ENCODE data around the gene MEF2A.

The MEF2A gene

DNA sequence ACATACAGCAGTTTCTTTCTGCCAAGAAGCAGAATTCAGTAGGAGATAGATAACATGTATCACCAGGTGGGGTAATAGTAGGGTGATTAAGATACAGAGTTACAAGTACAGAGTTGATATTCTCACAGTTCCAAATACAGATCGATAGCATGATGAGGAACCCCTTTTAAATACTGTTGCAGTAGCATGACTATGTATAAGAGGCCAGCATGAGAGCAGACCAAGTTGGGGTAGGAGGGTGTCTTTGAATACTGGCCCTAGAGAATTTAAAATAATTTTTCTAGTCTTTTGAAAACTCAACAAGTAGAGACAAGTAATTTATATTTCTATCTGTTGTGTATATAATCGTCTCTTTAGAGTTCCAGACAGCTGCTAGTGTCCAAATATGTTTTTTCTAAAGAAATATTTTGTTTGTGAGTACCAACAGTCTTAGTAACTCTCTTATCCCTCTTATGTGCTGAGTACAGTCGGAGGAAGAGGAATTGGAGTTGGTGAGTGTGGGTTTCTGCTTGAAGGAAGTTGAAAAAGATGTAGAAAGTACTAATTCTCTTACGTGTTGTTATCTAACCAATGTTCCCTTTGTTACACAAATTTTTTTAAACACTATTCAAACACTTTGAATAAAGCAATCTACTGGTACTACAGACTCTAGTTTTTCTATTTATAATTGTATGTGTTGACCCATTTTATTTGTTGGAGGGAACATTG lies 137.3 kb downstream of the MEF2A start:
- DNase-seq (ENCODE audit: low read depth in 1 of 2, low spot score in 1 of 2), result no peak

- no peak for DNase-seq (ENCODE audit: low read depth in 1 of 2, low spot score in 1 of 2)
These were observed 138.0 kb downstream of the MEF2A start for GRCh38 chr15:99703603-99704443.

GRCh38 chr15:99704444-99704838 lies 138.7 kb downstream of the MEF2A start:
- peak in 1 of 2 donors; percentile 58 for DNase-seq (ENCODE audit: low read depth in 1 of 2, low spot score in 1 of 2)

DNA sequence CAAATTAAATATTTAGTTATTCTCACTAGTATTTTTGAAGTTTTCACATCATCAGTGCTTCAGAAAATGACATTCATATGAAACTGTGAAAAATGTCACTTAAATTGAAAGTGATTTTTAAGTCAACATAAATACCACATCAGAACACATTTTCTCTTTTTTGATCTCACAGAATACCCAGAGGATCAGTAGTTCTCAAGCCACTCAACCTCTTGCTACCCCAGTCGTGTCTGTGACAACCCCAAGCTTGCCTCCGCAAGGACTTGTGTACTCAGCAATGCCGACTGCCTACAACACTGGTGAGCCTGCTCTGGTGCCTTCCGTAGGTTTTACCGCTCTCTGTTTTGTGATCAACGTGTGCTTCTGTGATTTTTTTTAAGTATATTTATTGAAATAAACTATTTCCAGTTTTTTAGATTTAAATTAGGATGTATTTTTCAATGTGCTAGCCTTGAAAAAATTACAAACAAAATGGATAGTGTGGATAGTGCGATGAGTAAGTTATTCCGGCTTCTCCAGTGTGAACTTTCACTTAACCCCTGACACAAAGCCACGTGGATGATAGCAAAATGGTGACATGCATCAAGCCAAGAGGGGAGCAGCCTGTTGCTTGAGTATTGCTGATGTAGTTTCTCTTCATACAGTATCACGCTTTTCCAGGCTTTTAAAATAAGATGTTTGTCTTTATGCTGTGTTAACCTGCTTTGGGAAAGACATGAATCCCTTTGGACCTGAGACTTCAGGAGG lies 140.9 kb downstream of the MEF2A start:
- no peak for DNase-seq (ENCODE audit: low read depth in 1 of 2, low spot score in 1 of 2)

DNA sequence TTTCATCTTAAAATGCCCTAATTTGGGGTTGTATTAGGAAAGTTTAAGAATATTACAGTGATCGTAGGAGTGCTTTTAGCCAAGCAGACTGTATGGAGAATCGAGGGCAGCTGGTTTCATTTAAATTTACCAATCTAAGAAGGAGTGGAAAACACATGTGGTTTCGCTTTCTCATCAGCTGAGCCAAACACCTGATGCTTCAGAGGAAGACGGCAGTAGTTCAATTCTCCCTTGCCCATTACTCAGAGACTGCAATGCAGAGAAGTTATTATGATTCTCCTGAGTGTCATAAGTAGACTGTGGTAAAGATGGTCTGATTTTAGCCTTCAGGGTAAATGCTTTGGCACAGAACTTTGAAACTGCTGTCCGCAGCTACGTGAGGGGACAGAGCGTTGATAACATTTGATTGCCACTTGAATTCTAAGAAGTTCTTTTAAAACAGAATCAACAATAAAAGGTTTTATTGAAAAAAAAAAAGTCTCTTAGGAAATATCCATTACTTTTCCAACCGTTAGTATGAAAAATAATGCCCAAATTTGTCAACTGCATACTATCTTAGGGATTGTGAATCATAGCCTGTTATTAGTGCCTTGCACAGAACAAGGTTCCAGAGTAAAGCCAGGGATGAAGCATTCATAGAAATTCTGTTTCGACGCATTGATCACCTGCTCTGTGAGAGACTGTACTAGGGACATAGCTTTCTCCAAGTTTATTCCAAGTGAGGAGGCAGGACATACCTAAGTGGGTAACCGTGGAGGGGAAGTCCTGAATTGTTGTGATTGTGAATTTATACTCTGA lies 141.9 kb downstream of the MEF2A start:
- DNase-seq (ENCODE audit: low read depth in 1 of 2, low spot score in 1 of 2), result peak in 1 of 2 donors; percentile 27

DNA sequence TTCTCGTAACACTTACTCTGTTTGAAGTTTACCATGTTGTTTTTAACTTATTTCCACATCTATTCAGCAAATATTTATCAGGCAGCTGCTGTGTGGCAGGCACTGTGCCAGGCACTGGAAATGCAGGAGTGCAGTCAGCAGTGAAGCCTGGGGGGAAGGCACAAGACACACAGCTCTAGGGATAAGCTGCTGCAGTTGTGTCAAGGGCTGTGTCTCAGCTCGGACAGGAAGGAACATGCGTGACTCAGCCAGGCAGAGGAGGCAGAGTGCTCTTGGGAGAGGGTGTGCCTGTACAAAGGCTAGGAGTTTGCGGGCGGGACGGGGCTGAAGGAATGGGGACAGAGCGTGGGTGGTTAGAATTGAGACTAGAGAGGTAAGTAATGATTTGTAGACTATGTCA lies 142.8 kb downstream of the MEF2A start:
- no peak for DNase-seq (ENCODE audit: low read depth in 1 of 2, low spot score in 1 of 2)

GRCh38 chr15:99709243-99709986 lies 143.6 kb downstream of the MEF2A start:
- DNase-seq (ENCODE audit: low read depth in 1 of 2, low spot score in 1 of 2), result no peak

GRCh38 chr15:99711625-99712024 lies 145.8 kb downstream of the MEF2A start:
- no peak for DNase-seq (ENCODE audit: low read depth in 1 of 2, low spot score in 1 of 2)

DNA sequence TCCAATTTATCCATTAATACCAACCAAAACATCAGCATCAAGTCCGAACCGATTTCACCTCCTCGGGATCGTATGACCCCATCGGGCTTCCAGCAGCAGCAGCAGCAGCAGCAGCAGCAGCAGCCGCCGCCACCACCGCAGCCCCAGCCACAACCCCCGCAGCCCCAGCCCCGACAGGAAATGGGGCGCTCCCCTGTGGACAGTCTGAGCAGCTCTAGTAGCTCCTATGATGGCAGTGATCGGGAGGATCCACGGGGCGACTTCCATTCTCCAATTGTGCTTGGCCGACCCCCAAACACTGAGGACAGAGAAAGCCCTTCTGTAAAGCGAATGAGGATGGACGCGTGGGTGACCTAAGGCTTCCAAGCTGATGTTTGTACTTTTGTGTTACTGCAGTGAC lies 146.6 kb downstream of the MEF2A start:
- DNase-seq (ENCODE audit: low read depth in 1 of 2, low spot score in 1 of 2), result no peak

- no peak for DNase-seq (ENCODE audit: low read depth in 1 of 2, low spot score in 1 of 2)
These were observed 150.8 kb downstream of the MEF2A start for GRCh38 chr15:99716540-99717095.

- DNase-seq (ENCODE audit: low read depth in 1 of 2, low spot score in 1 of 2), result no peak
These were observed 151.6 kb downstream of the MEF2A start for GRCh38 chr15:99717161-99718009.

DNA sequence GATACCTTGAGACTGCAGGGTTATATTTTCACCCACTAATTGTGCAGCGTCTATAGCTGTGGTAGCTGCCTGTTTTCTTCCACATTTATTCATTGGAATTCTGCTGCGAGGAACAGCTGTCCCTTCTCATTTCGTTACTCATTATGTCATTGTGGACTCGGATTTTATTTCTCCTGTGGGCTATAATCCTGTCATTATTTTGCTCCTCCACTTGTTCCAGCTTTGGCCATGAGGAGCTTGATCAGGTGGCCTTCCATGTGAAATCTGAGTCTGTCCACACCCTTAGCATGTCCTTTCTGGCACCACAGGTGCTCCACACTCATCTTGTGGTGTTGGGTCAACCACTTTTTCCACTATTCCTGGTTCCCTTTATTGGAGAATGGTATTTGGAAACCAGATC lies 152.6 kb downstream of the MEF2A start:
- DNase-seq (ENCODE audit: low read depth in 1 of 2, low spot score in 1 of 2), result no peak

- DNase-seq (ENCODE audit: low read depth in 1 of 2, low spot score in 1 of 2), result no peak
These were observed 153.3 kb downstream of the MEF2A start for GRCh38 chr15:99719096-99719541.

DNA sequence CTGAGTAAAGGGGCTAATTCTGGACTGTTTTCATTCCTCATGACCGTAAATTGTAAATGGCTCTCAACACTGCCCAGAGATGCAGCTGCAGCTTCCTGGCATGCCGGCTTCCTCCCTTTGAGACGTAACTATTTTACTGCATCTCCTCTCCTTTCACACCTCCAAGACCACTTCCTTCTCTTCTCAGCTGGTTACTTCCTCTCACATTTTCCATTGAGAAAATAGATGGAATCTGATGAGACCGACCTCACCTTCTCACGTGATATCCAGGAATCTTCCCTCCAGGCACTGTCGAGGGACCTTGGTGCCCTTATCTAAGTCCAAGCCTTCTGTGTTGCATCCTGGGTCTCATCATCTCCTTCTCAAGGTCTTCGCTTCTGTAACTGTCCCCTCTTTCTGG lies 154.7 kb downstream of the MEF2A start:
- no peak for DNase-seq (ENCODE audit: low read depth in 1 of 2, low spot score in 1 of 2)

DNA sequence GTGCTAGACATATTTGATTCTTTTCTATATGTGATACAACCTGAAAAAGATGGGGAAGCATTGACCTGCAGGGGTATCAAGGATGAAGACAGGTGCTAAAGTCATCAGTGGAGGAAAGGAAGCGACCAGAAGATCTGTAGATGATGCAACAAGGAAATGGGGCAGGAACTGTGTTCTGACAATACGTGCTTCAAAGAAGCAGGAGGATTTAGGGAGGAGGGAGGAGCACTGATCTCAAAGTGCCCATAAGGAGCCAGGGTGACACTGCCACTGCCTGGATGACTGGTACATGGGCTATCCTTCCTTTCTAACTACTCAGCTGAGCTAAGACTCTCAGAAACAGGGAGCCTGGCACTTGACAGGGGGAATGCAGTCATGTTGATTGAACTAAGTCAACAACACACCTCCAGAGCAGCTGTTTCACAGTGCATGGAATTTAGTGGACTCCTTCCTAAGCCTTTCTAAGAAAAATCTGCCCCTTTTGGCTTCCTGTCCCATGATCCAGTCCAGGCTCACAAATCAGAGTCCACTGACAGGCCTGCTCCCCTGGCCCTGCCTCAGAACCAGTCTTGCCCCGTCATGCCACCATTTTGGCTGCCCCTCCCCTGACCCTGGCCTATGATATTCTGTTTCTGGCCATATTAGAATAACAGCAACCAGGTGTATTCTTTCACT lies 155.5 kb downstream of the MEF2A start:
- no peak for DNase-seq (ENCODE audit: low read depth in 1 of 2, low spot score in 1 of 2)

DNA sequence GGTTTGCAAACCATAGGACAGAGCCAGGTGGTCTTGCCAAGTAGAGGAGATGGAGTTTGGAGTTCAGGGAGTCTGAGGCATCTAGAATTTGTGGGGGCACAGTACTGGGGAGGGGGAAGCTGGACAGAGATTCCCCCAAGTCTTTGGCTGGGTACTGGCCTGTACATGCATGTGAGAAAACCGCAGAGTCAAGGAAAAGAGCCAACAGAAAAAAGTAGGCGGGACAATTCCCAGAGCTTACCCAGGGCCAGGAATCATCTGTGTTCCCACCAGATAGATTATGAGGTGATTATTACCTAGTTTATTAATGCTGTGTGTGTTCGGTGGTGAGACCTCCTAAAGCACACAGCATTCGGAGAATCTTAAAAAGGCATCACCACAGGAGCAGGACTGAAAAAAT lies 156.1 kb downstream of the MEF2A start:
- no peak for DNase-seq (ENCODE audit: low read depth in 1 of 2, low spot score in 1 of 2)

- DNase-seq (ENCODE audit: low read depth in 1 of 2, low spot score in 1 of 2), result no peak
These were observed 156.6 kb downstream of the MEF2A start for GRCh38 chr15:99722406-99722805.

DNA sequence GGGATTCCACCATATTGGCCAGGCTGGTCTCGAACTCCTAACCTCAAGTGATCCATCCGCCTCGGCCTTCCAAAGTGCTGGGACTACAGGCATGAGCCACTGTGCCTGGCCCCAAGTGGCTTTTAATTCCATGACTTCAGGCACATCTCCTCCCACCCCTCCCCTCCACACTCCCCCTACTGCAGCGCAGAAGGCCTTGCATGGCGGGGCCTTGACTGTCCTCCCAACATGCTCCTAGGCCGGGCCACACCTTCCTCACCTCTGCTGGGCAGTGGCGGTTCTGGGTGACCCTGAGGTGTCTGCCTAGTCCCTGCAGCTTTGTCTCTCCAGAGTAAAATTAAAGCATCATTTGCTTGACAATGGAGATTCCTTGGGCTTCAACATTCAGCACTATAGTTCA lies 160.5 kb downstream of the MEF2A start:
- no peak for DNase-seq (ENCODE audit: low read depth in 1 of 2, low spot score in 1 of 2)
